A673 (cell line): ENCODE data around the gene ABLIM3.

Experiments
- EZH2 ChIP-seq: fragments of 200-600 bp; sonication (generic); IDR thresholded peaks from 2 replicates; pipeline ENCODE4 v1.6.1; 2017; ENCODE audit warnings: borderline replicate concordance, low read depth, mild to moderate bottlenecking, mixed read lengths, antibody characterized with exemption, low read length; ENCODE audit not compliant: poor library complexity, severe bottlenecking
- TF ChIP-seq, protein P1 (sequence below): fragments of 300-800, 200-600 bp; sonication (generic); conservative IDR thresholded peaks from 2 replicates; pipeline ENCODE4 v1.5.1; 2017; ENCODE audit warnings: low read depth, mild to moderate bottlenecking, antibody characterized with exemption, low read length, moderate library complexity, mixed read lengths

DNA sequence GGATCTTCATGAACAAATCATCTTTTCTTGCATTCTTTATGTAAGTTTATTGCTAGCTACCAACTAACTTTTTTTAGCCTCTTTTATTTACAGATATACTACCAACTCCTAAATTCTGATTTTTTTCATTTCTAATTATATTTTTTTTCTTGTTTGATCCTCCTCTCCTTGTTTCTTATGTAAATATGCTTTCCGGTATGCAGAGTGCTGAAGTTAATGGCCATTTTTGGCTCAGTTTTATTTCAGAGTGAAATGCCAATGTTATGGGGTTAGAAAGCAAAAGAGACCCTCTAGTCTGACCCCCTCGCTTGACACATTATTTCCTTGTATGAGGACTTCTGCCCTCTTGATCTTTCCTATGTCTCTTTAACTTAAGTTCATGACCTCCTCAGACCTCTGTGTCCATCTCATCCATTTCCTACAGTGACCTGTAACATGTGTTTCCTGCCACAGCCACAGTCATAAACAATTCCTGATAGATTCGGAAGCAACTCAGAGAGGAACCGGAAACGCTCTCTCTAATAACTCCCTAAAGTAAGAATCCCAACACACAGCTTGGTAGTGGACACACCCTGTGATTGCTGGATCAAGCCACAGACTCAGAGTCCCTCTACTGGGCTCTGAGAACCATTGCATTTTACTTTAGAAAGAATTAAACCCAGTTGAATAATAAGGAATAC lies 87.5 kb downstream of the ABLIM3 start:
- TF ChIP-seq EZH2 = no peak
- TF ChIP-seq, protein P1, sequence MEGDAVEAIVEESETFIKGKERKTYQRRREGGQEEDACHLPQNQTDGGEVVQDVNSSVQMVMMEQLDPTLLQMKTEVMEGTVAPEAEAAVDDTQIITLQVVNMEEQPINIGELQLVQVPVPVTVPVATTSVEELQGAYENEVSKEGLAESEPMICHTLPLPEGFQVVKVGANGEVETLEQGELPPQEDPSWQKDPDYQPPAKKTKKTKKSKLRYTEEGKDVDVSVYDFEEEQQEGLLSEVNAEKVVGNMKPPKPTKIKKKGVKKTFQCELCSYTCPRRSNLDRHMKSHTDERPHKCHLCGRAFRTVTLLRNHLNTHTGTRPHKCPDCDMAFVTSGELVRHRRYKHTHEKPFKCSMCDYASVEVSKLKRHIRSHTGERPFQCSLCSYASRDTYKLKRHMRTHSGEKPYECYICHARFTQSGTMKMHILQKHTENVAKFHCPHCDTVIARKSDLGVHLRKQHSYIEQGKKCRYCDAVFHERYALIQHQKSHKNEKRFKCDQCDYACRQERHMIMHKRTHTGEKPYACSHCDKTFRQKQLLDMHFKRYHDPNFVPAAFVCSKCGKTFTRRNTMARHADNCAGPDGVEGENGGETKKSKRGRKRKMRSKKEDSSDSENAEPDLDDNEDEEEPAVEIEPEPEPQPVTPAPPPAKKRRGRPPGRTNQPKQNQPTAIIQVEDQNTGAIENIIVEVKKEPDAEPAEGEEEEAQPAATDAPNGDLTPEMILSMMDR = peak; percentile 50
